ENCODE results near the gene M1AP. TPM values are rescaled to one million over a fixed set of nuclear protein-coding genes. Genes with fewer than 3 reads are reported as not detected.

Gene M1AP
- total RNA-seq, 1 experiment from 2014 or later = 7.6 TPM

GRCh38 chr2:74582184-74582583 is 65.9 kb downstream of the M1AP start:
- no peaks in the 10 kb centered on the region for H3K9me3 Mint-ChIP-seq
- WGBS (ENCODE audit: extremely low coverage, insufficient read length, low lambda C conversion rate) = no CpG with 5 or more reads among the region's 2 CpGs
- Histone ChIP-seq H2BK20ac (ENCODE audit: low read depth, low read length, poor library complexity, severe bottlenecking) (no peak overlapping the region), H3K79me1 (ENCODE audit: insufficient read depth, low read depth, low read length, poor library complexity, severe bottlenecking) (no peaks in the 10 kb centered on the region), H3K4me2 (ENCODE audit: insufficient read depth, insufficient read length, low read length) (no peak overlapping the region), H3K9me3 (ENCODE audit: control insufficient read depth, low read depth, low read length) (no peaks in the 10 kb centered on the region), H2AFZ (ENCODE audit: low read length) (no peak overlapping the region), H3K27ac (ENCODE audit: insufficient read length, low read depth, low read length) (no peak overlapping the region), H3K23me2 (ENCODE audit: insufficient read length, low read depth, low read length, poor library complexity, severe bottlenecking) (no peaks in the 10 kb centered on the region), H2BK15ac (ENCODE audit: low read depth, low read length) (no peak overlapping the region), H2BK120ac (ENCODE audit: low read depth, low read length, poor library complexity, severe bottlenecking) (no peak overlapping the region), H3K9ac (ENCODE audit: extremely low read depth, insufficient read length, low read length) (no peak overlapping the region), H2AK5ac (ENCODE audit: insufficient read length, low read length) (no peak overlapping the region), H3K4me1 (ENCODE audit: insufficient read depth, low read length) (peaks cover 5% of the 10 kb centered on the region; the same call in 1 of the 2 replicates), H3K18ac (ENCODE audit: insufficient read length, low read depth, low read length) (no peak overlapping the region), H3K79me2 (ENCODE audit: insufficient read depth, low read length) (no peaks in the 10 kb centered on the region), H3K23ac (ENCODE audit: insufficient read length, low read depth, low read length) (no peak overlapping the region), H3K14ac (ENCODE audit: insufficient read depth, low read length) (no peak overlapping the region), H3K56ac (ENCODE audit: insufficient read length, low read depth, low read length) (no peak overlapping the region), H4K8ac (replicated peaks; ENCODE audit: insufficient read length, low read depth, low read length) (no peak overlapping the region), H2BK5ac (ENCODE audit: insufficient read length, low read length) (no peak overlapping the region), H3K27me3 (ENCODE audit: insufficient read depth, low read length) (no peaks in the 10 kb centered on the region; the same call in 1 of the 2 replicates), H2BK12ac (ENCODE audit: insufficient read length, low read depth, low read length) (no peak overlapping the region), H4K20me1 (ENCODE audit: control insufficient read depth, insufficient read depth, insufficient read length) (no peaks in the 10 kb centered on the region), H3K4ac (ENCODE audit: low read depth, low read length) (no peak overlapping the region), H3T11ph (ENCODE audit: low read length) (no peak overlapping the region), H4K91ac (ENCODE audit: insufficient read length, low read depth, low read length) (no peak overlapping the region), H4K5ac (ENCODE audit: insufficient read length, low read depth, low read length) (no peak overlapping the region)
- no peak for DNase-seq
- peaks cover 12 to 16% of the 10 kb centered on the region in 2 experiments for H3K4me1 Mint-ChIP-seq
- H3K27ac Mint-ChIP-seq = no peak overlapping the region
- TF ChIP-seq, protein P1, sequence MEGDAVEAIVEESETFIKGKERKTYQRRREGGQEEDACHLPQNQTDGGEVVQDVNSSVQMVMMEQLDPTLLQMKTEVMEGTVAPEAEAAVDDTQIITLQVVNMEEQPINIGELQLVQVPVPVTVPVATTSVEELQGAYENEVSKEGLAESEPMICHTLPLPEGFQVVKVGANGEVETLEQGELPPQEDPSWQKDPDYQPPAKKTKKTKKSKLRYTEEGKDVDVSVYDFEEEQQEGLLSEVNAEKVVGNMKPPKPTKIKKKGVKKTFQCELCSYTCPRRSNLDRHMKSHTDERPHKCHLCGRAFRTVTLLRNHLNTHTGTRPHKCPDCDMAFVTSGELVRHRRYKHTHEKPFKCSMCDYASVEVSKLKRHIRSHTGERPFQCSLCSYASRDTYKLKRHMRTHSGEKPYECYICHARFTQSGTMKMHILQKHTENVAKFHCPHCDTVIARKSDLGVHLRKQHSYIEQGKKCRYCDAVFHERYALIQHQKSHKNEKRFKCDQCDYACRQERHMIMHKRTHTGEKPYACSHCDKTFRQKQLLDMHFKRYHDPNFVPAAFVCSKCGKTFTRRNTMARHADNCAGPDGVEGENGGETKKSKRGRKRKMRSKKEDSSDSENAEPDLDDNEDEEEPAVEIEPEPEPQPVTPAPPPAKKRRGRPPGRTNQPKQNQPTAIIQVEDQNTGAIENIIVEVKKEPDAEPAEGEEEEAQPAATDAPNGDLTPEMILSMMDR (conservative IDR thresholded peaks at IDR 0.05) = no peak
- no peaks in the 10 kb centered on the region; the same call in 1 of the 2 replicates for H3K27me3 Mint-ChIP-seq (ENCODE audit: low read depth)
- H3K36me3 Mint-ChIP-seq (ENCODE audit: insufficient read depth in 1 of 3, low read depth in 3 of 3) = no peaks in the 10 kb centered on the region
- H3K4me3 Mint-ChIP-seq = no peak overlapping the region
